Measurements from ENCODE around the gene ELMO3. TPM values are rescaled to one million over a fixed set of nuclear protein-coding genes. Genes with fewer than 3 reads are reported as not detected.

ELMO3 gene
- total and polyA plus RNA-seq, 2 of the 13 experiments (the other 11 are each of a cell fraction or from before 2014, with no cell fraction given), result 2.6 to 4.0 TPM

- TF ChIP-seq BHLHE40 (IDR thresholded peaks at IDR 0.05; ENCODE audit: low read length) (no peak; the same call in 1 of the 2 replicates), ELF1 (CRISPR knock-in tag; IDR thresholded peaks at IDR 0.05) (peak; percentile 69; the same call in 1 of the 2 replicates), ZNF790 (CRISPR knock-in tag; IDR thresholded peaks at IDR 0.05; ENCODE audit: borderline replicate concordance) (0 out of 2 replicates have a peak, but pooled peaks have one; percentile 79), ARID2 (CRISPR knock-in tag; IDR thresholded peaks at IDR 0.05; ENCODE audit: borderline replicate concordance) (0 out of 2 replicates have a peak, but pooled peaks have one; percentile 74), ZNF562 (CRISPR knock-in tag; IDR thresholded peaks at IDR 0.05; ENCODE audit: borderline replicate concordance) (no peak), SIN3A (IDR thresholded peaks at IDR 0.05; ENCODE audit: borderline replicate concordance, low read depth, low read length) (peak; percentile 37; the same call in 1 of the 2 replicates), SMYD3 (CRISPR knock-in tag; IDR thresholded peaks at IDR 0.05) (peak; percentile 90; the same call in 1 of the 2 replicates), STAT5B (CRISPR knock-in tag; IDR thresholded peaks at IDR 0.05) (peak; percentile 90; the same call in 1 of the 2 replicates), ZNF761 (CRISPR knock-in tag; conservative IDR thresholded peaks at IDR 0.05) (no peak), POLR2AphosphoS2 (IDR thresholded peaks at IDR 0.05; ENCODE audit: low read depth, low read length) (no peak), GFI1 (CRISPR knock-in tag; IDR thresholded peaks at IDR 0.05; ENCODE audit: borderline replicate concordance) (peak; percentile 91), SALL1 (CRISPR knock-in tag; IDR thresholded peaks at IDR 0.05) (peak; percentile 95), ZXDC (CRISPR knock-in tag; IDR thresholded peaks at IDR 0.05) (no peak), ZNF263 (CRISPR knock-in tag; IDR thresholded peaks at IDR 0.05) (peak; percentile 46; the same call in 1 of the 2 replicates), ZNF292 (CRISPR knock-in tag; IDR thresholded peaks at IDR 0.05; ENCODE audit: borderline replicate concordance, low read depth) (peak; percentile 61; the same call in 1 of the 2 replicates), ZNF12 (CRISPR knock-in tag; IDR thresholded peaks at IDR 0.05) (peak; percentile 20; the same call in 1 of the 2 replicates), NBN (conservative IDR thresholded peaks at IDR 0.05) (no peak), LCORL (IDR thresholded peaks at IDR 0.05) (no peak), LCORL (CRISPR knock-in tag; IDR thresholded peaks at IDR 0.05) (peak; percentile 100), KDM5A (IDR thresholded peaks at IDR 0.05; ENCODE audit: borderline replicate concordance, low read length) (peak; percentile 60; the same call in 1 of the 2 replicates), ATF7-NPFF (CRISPR knock-in tag; IDR thresholded peaks at IDR 0.05; ENCODE audit: low read depth) (peak; percentile 90), TOPORS (CRISPR knock-in tag; IDR thresholded peaks at IDR 0.05) (peak; percentile 70; the same call in 1 of the 2 replicates), ZGPAT (CRISPR knock-in tag; IDR thresholded peaks at IDR 0.05) (peak; percentile 94), TARDBP (CRISPR knock-in tag; IDR thresholded peaks at IDR 0.05) (peak; percentile 99), ZNF337 (CRISPR knock-in tag; IDR thresholded peaks at IDR 0.05; ENCODE audit: borderline replicate concordance, low read depth) (0 out of 2 replicates have a peak, but pooled peaks have one; percentile 55)
Observed at GRCh38 chr16:67246081-67246755, 47.3 kb downstream of the ELMO3 start (continued).

Data from HepG2 (cell line).